GM19455 (cell line): ENCODE results near the gene MCUR1.
"Not testable (repeated sequence)": the region's sequence is repeated elsewhere in the genome, so short reads cannot be mapped to it uniquely, and the experiment has no call there.

Source experiments
- ATAC-seq: cut with Tn5 transposase; IDR thresholded peaks from one replicate; pipeline ENCODE4 v1.9.1; 2021; ENCODE audit not compliant: unreplicated experiment

Gene MCUR1

GRCh38 chr6:13814176-13814937 lies at the start of gene MCUR1:
MCUR1 (minus strand) TSS chr6:13814557; CDS start chr6:13814429, 128 bp downstream.
- ATAC-seq: peak; percentile 79

- ATAC-seq: no peak
Observed at GRCh38 chr6:13863699-13864155, 49.4 kb upstream of the MCUR1 start.

- not testable (repeated sequence) for ATAC-seq
Observed at GRCh38 chr6:13860556-13861185, 46.3 kb upstream of the MCUR1 start.

GRCh38 chr6:13859871-13860555 lies 45.7 kb upstream of the MCUR1 start:
- ATAC-seq: no peak

- no peak for ATAC-seq
Observed at GRCh38 chr6:13854716-13855250, 40.4 kb upstream of the MCUR1 start.

- ATAC-seq: no peak
Observed at GRCh38 chr6:13853871-13854270, 39.5 kb upstream of the MCUR1 start.

- no peak for ATAC-seq
Observed at GRCh38 chr6:13851803-13852202, 37.4 kb upstream of the MCUR1 start.

- ATAC-seq: no peak
Observed at GRCh38 chr6:13851330-13851729, 37.0 kb upstream of the MCUR1 start.

- ATAC-seq: not testable (repeated sequence)
Observed at GRCh38 chr6:13850690-13851089, 36.3 kb upstream of the MCUR1 start.

- no peak for ATAC-seq
Observed at GRCh38 chr6:13848522-13849150, 34.3 kb upstream of the MCUR1 start.

GRCh38 chr6:13847326-13848050 lies 33.1 kb upstream of the MCUR1 start:
- no peak for ATAC-seq

- ATAC-seq: no peak
Observed at GRCh38 chr6:13846841-13847240, 32.5 kb upstream of the MCUR1 start.

GRCh38 chr6:13841936-13842335 lies 27.6 kb upstream of the MCUR1 start:
- no peak for ATAC-seq

- no peak for ATAC-seq
Observed at GRCh38 chr6:13838616-13839015, 24.3 kb upstream of the MCUR1 start.

GRCh38 chr6:13836170-13836569 lies 21.8 kb upstream of the MCUR1 start:
- ATAC-seq: no peak

- no peak for ATAC-seq
Observed at GRCh38 chr6:13834790-13835189, 20.4 kb upstream of the MCUR1 start.

- ATAC-seq: not testable (repeated sequence)
Observed at GRCh38 chr6:13834018-13834417, 19.7 kb upstream of the MCUR1 start.

- no peak for ATAC-seq
Observed at GRCh38 chr6:13832778-13833177, 18.4 kb upstream of the MCUR1 start.

- ATAC-seq: no peak
Observed at GRCh38 chr6:13831615-13832014, 17.3 kb upstream of the MCUR1 start.

GRCh38 chr6:13830803-13831202 lies 16.4 kb upstream of the MCUR1 start:
- ATAC-seq: no peak
